OCI-LY3 (cell line): ENCODE data around the gene ANKRD11.

ENCODE experiments used
- H2AFZ ChIP-seq: fragments of 200-600, 300-600 bp; shearing (Covaris generic); 2 replicates; pipeline ENCODE4 v1.6.0; 2014; ENCODE audit warnings: antibody characterized with exemption, low read depth, low read length
- H3K27ac ChIP-seq: fragments of 200-600, 300-600 bp; sonication (generic); 2 replicates; pipeline ENCODE4 v1.5.1; 2014; ENCODE audit warnings: mild to moderate bottlenecking, low read length, moderate library complexity, mixed read lengths
- H3K27me3 ChIP-seq: fragments of 200-600, 300-600 bp; sonication (generic); 2 replicates; pipeline ENCODE4 v1.6.1; 2014; ENCODE audit warnings: low read depth, low read length, mixed read lengths
- H3K36me3 ChIP-seq: fragments of 200-600, 300-600 bp; sonication (generic); replicated peaks from 2 replicates; pipeline ENCODE3; 2014; ENCODE audit warnings: low read depth, low read length, mixed read lengths
- H3K4me1 ChIP-seq: fragments of 300-600, 200-600 bp; sonication (generic); 2 replicates; pipeline ENCODE4 v1.6.1; 2014; ENCODE audit warnings: low read length, mixed read lengths
- H3K4me2 ChIP-seq: fragments of 200-600, 300-600 bp; sonication (generic); 2 replicates; pipeline ENCODE4 v1.6.1; 2014; ENCODE audit warnings: low read length, mixed read lengths
- H3K4me3 ChIP-seq: fragments of 300-600, 200-600 bp; sonication (generic); 2 replicates; pipeline ENCODE4 v1.5.1; 2014; ENCODE audit warnings: antibody characterized with exemption, mild to moderate bottlenecking, low read length, moderate library complexity
- H3K79me2 ChIP-seq: fragments of 300-600, 200-600 bp; shearing (Covaris generic); 2 replicates; pipeline ENCODE4 v1.6.1; 2014; ENCODE audit warnings: mild to moderate bottlenecking, low read length, mixed read lengths
- H3K9ac ChIP-seq: fragments of 300-600, 200-600 bp; shearing (Covaris generic); 2 replicates; pipeline ENCODE4 v1.6.0; 2014; ENCODE audit warnings: mild to moderate bottlenecking, low read length, moderate library complexity
- H3K9me3 ChIP-seq: fragments of 200-600, 300-600 bp; shearing (Covaris generic); 2 replicates; pipeline ENCODE4 v1.6.1; 2014; ENCODE audit warnings: low read length, mixed read lengths; ENCODE audit not compliant: insufficient read depth
- H4K20me1 ChIP-seq: fragments of 200-600, 300-600 bp; sonication (generic); 2 replicates; pipeline ENCODE4 v1.6.1; 2016; ENCODE audit warnings: low read length, mixed read lengths; ENCODE audit not compliant: insufficient read depth
- CTCF ChIP-seq: fragments of 200-600, 300-600 bp; sonication (generic); IDR thresholded peaks from 2 replicates; pipeline ENCODE4 v1.5.1; 2014; ENCODE audit warnings: antibody characterized with exemption, low read length, low read depth
- EZH2phosphoT487 ChIP-seq: fragments of 200-600 bp; shearing (Covaris generic); IDR thresholded peaks from 2 replicates; pipeline ENCODE4 v1.6.1; 2018; ENCODE audit warnings: antibody characterized with exemption, mixed run types, low read depth

The ANKRD11 gene

GRCh38 chr16:89491974-89492687 is 1.8 kb upstream of the ANKRD11 start:
- TF ChIP-seq CTCF = no peak
- TF ChIP-seq EZH2phosphoT487 = no peak
- peaks cover 12% of the 10 kb centered on the region for H4K20me1 ChIP-seq
- peak overlapping the region; percentile 96 for H3K4me2 ChIP-seq
- H3K36me3 ChIP-seq = peaks cover 2% of the 10 kb centered on the region
- no peaks in the 10 kb centered on the region for H3K9me3 ChIP-seq
- H3K4me3 ChIP-seq = peak overlapping the region; percentile 90; the same call in 1 of the 2 replicates
- no peaks in the 10 kb centered on the region for H3K27me3 ChIP-seq
- H2AFZ ChIP-seq = no peak overlapping the region
- peaks cover 49% of the 10 kb centered on the region for H3K79me2 ChIP-seq
- H3K27ac ChIP-seq = no peak overlapping the region
- H3K4me1 ChIP-seq = peaks cover 22% of the 10 kb centered on the region
- peak overlapping the region; percentile 65; the same call in 1 of the 2 replicates for H3K9ac ChIP-seq

GRCh38 chr16:89491238-89491869 is 993 bp upstream of the ANKRD11 start:
- no peaks in the 10 kb centered on the region for H3K27me3 ChIP-seq
- peaks cover 19% of the 10 kb centered on the region for H4K20me1 ChIP-seq
- peak overlapping the region; percentile 96 for H3K4me2 ChIP-seq
- H2AFZ ChIP-seq = no peak overlapping the region
- no peak for TF ChIP-seq CTCF
- no peak for TF ChIP-seq EZH2phosphoT487
- H3K27ac ChIP-seq = no peak overlapping the region
- H3K36me3 ChIP-seq = peaks cover 6% of the 10 kb centered on the region
- H3K79me2 ChIP-seq = peaks cover 56% of the 10 kb centered on the region
- H3K9me3 ChIP-seq = no peaks in the 10 kb centered on the region
- peaks cover 28% of the 10 kb centered on the region for H3K4me1 ChIP-seq
- peak overlapping the region; percentile 65 for H3K9ac ChIP-seq
- H3K4me3 ChIP-seq = peak overlapping the region; percentile 90

- peak overlapping the region; percentile 87 for H3K4me3 ChIP-seq
- peaks cover 42% of the 10 kb centered on the region for H3K4me1 ChIP-seq
- H3K79me2 ChIP-seq = peaks cover 70% of the 10 kb centered on the region
- peak overlapping the region; percentile 90 for H3K27ac ChIP-seq
- peaks cover 33% of the 10 kb centered on the region for H4K20me1 ChIP-seq
- TF ChIP-seq EZH2phosphoT487 (no peak), CTCF (no peak)
- no peak overlapping the region for H2AFZ ChIP-seq
- peaks cover 13% of the 10 kb centered on the region for H3K36me3 ChIP-seq
- H3K9ac ChIP-seq = peak overlapping the region; percentile 80
- no peak overlapping the region for H3K4me2 ChIP-seq
- H3K27me3 ChIP-seq = no peaks in the 10 kb centered on the region
- no peaks in the 10 kb centered on the region for H3K9me3 ChIP-seq
These were observed 393 bp downstream of the ANKRD11 start for GRCh38 chr16:89489898-89490438.
